HEK293 (cell line): ENCODE measurements around the gene CACNA2D3.

Experiments
- BCL11B ChIP-seq: fragments of 450-650 bp; formaldehyde crosslinking; IDR thresholded peaks from 2 replicates; pipeline ENCODE4 v1.5.1; 2016; ENCODE audit warnings: low read depth, missing biosample characterization, missing genetic modification characterization
- CTCF ChIP-seq: fragments of 450-650 bp; formaldehyde crosslinking; IDR thresholded peaks from 2 replicates; pipeline ENCODE4 v1.5.1; 2016; ENCODE audit warnings: missing biosample characterization, missing genetic modification characterization
- YY2 ChIP-seq: fragments of 450-650 bp; formaldehyde crosslinking; IDR thresholded peaks from 2 replicates; pipeline ENCODE4 v1.5.1; 2016; ENCODE audit warnings: missing biosample characterization, missing genetic modification characterization
- ZNF140 ChIP-seq: fragments of 450-650 bp; formaldehyde crosslinking; IDR thresholded peaks from 2 replicates; pipeline ENCODE4 v1.5.1; 2016; ENCODE audit warnings: missing biosample characterization, missing genetic modification characterization
- ZNF274 ChIP-seq, 2 experiments: fragments of 200-500 bp in 1 of 2; fragments of 450-650 bp in 1 of 2; sonication (Bioruptor generic) in 1 of 2; formaldehyde crosslinking in 1 of 2; IDR thresholded peaks; 2 replicates each; pipeline versions ENCODE4 v1.5.1 to v1.6.1; 2014 to 2016; ENCODE audit warnings: borderline replicate concordance in 1 of 2, inconsistent platforms in 1 of 2, low read length in 1 of 2, missing biosample characterization in 1 of 2, missing genetic modification characterization in 1 of 2
- ZNF473 ChIP-seq: fragments of 450-650 bp; formaldehyde crosslinking; IDR thresholded peaks from 2 replicates; pipeline ENCODE4 v1.5.1; 2017; ENCODE audit warnings: missing biosample characterization, missing genetic modification characterization
- ZNF501 ChIP-seq: fragments of 450-650 bp; formaldehyde crosslinking; IDR thresholded peaks from 2 replicates; pipeline ENCODE4 v1.5.1; 2016; ENCODE audit warnings: missing biosample characterization, missing genetic modification characterization
- ZNF558 ChIP-seq: fragments of 450-650 bp; formaldehyde crosslinking; IDR thresholded peaks from 2 replicates; pipeline ENCODE4 v1.5.1; 2016; ENCODE audit warnings: missing biosample characterization, missing genetic modification characterization
- ZNF645 ChIP-seq: fragments of 450-650 bp; formaldehyde crosslinking; IDR thresholded peaks from 2 replicates; pipeline ENCODE4; 2016; ENCODE audit warnings: missing biosample characterization, missing genetic modification characterization
- ZSCAN30 ChIP-seq: fragments of 450-650 bp; IDR thresholded peaks from 2 replicates; pipeline ENCODE4 v1.5.1; 2018; ENCODE audit warnings: missing biosample characterization, mild to moderate bottlenecking, missing genetic modification characterization, moderate library complexity

- TF ChIP-seq YY2 (tag by site-specific recombination): no peak
- TF ChIP-seq ZNF140 (tag by site-specific recombination): no peak
- no peak for TF ChIP-seq BCL11B (tag by site-specific recombination)
- TF ChIP-seq CTCF (tag by site-specific recombination): no peak
- TF ChIP-seq ZSCAN30: no peak
- no peak for TF ChIP-seq ZNF473
- TF ChIP-seq ZNF501: no peak
- TF ChIP-seq ZNF645 (tag by site-specific recombination): no peak
- TF ChIP-seq ZNF274 (IDR thresholded peaks at IDR 0.05; ENCODE audit: low read length): no peak
- no peak for TF ChIP-seq ZNF274 (tag by site-specific recombination; IDR thresholded peaks at IDR 0.05; ENCODE audit: borderline replicate concordance)
- TF ChIP-seq ZNF558 (tag by site-specific recombination): no peak
These were observed 190.0 kb downstream of the CACNA2D3 start for GRCh38 chr3:54312156-54312899.
